Small intestine (tissue), 7 donors: ENCODE measurements around the gene GALNT12. TPM values are rescaled to one million over a fixed set of nuclear protein-coding genes. Genes with fewer than 3 reads are reported as not detected.

Source experiments
- DNase-seq, 2 donors: peaks; one replicate each; pipeline versions ENCODE4 v3.0.0 to v3.0.0-alpha.2; 2013
- FAIRE-seq: peaks from 2 replicates; lab custom pipeline; 2012; peaks lifted over from hg19 to GRCh38; lab: Jason Lieb, UNC
- H3K27ac ChIP-seq, 3 donors: one replicate each; pipeline ENCODE4 v1.5.1; 2013; ENCODE audit warnings: low read length in 2 of 3, mild to moderate bottlenecking in 2 of 3, control low read depth in 1 of 3, inconsistent platforms in 1 of 3, low read depth in 1 of 3, moderate library complexity in 1 of 3
- H3K27me3 ChIP-seq, 3 donors: one replicate each; pipeline ENCODE4 v1.6.1; 2013; ENCODE audit warnings: low read length in 3 of 3, inconsistent platforms in 1 of 3; ENCODE audit not compliant: control insufficient read depth in 3 of 3, insufficient read depth in 3 of 3
- H3K36me3 ChIP-seq, 3 donors: one replicate each; pipeline ENCODE4 v1.6.1; 2013; ENCODE audit warnings: low read length in 3 of 3, inconsistent platforms in 1 of 3, low read depth in 1 of 3, mild to moderate bottlenecking in 1 of 3, moderate library complexity in 1 of 3; ENCODE audit not compliant: control insufficient read depth in 3 of 3, insufficient read depth in 2 of 3
- H3K4me1 ChIP-seq, 3 donors: one replicate each; pipeline ENCODE4 v1.6.1; 2013; ENCODE audit warnings: low read length in 2 of 3, inconsistent platforms in 1 of 3, low read depth in 1 of 3, mild to moderate bottlenecking in 1 of 3, moderate library complexity in 1 of 3; ENCODE audit not compliant: control insufficient read depth in 3 of 3, insufficient read depth in 2 of 3
- H3K4me3 ChIP-seq, 3 donors: one replicate each; pipeline ENCODE4 v1.5.1; 2013; ENCODE audit warnings: low read length in 3 of 3, control low read depth in 1 of 3, inconsistent platforms in 1 of 3, low read depth in 1 of 3, mild to moderate bottlenecking in 1 of 3, moderate library complexity in 1 of 3
- H3K9me3 ChIP-seq, 2 donors: one replicate each; pipeline ENCODE4 v1.6.1; 2013; ENCODE audit warnings: low read depth in 1 of 2, low read length in 1 of 2; ENCODE audit not compliant: control insufficient read depth in 2 of 2, insufficient read depth in 1 of 2
- WGBS, 3 donors: extraction: QIAGEN DNeasy Blood & Tissue Kit; methylation state at CpG; one replicate each; pipeline ENCODE4 v1.1.7; 2013; 5-methylcytosine and 5-hydroxymethylcytosine counted together
- polyA plus RNA-seq, 4 donors: library from polyadenylated mRNA; stranded (reverse) in 3 of 4; unstranded in 1 of 4; fragments of 200-250 nt in 3 of 4; fragments of 120-200 nt in 1 of 4; gene quantifications; one replicate each; pipeline versions ENCODE4 v1.2.1 to v1.2.3, GENCODE V29; 2013
- donor health status: healthy with polysubstance abuse.
- donor health status: control.
- donor health status: control.
- donor health status: Bipolar disorder and iron deficiency.
- donor health status: healthy.

GALNT12 gene
- polyA plus RNA-seq, 4 donors, result 7.8 to 47.1 (median 17.7) TPM

DNA sequence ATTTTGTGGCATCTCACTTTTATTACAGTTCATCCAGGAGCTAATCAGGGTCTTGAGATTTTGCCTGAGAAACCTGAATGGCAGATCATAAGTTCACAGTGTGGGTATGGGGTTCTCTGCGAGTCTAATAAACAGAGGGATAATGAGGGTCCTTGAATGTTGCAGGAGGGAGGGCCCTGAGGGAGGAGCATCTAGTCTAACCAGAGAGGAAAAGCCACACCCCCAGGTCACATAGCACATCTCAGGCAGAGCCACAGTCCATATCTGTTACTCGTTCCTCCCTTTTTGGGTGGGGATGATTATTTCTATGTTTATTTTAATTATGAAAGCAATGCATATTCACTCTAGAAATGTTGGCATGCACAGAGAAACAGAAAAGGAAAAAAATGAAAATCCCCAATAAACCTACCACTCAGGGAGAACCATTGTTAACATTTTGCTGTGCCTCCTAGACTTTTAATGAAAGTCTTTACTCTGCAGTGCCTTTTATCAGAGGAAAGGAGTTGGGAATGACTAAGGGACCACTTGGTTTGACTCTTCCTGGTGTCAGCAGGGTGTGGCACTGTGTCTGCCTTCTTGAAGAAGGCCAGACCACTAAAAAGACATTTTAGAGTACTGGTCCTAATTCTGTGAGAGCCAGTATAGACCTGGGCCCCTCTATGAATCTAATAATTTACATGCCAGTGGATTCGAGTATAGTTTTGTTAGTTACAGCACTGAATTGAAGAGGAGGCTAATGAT lies 2.8 kb downstream of the GALNT12 start:
- Histone ChIP-seq H3K9me3 (no peaks in the 10 kb centered on the region), H3K36me3 (no peaks in the 10 kb centered on the region), H3K4me1 (peaks cover 0 to 46% (median 14%) of the 10 kb centered on the region in 3 donors), H3K27ac (peak overlapping the region in 2 of 3 donors; percentile 57 to 88), H3K27me3 (no peaks in the 10 kb centered on the region), H3K4me3 (no peak overlapping the region)
- 40 to 63% (median 46%) methylated on average over 3 of the region's 3 CpGs for WGBS, 3 donors
- FAIRE-seq (no peak), DNase-seq (peak in 1 of 2 donors; percentile 20)

DNA sequence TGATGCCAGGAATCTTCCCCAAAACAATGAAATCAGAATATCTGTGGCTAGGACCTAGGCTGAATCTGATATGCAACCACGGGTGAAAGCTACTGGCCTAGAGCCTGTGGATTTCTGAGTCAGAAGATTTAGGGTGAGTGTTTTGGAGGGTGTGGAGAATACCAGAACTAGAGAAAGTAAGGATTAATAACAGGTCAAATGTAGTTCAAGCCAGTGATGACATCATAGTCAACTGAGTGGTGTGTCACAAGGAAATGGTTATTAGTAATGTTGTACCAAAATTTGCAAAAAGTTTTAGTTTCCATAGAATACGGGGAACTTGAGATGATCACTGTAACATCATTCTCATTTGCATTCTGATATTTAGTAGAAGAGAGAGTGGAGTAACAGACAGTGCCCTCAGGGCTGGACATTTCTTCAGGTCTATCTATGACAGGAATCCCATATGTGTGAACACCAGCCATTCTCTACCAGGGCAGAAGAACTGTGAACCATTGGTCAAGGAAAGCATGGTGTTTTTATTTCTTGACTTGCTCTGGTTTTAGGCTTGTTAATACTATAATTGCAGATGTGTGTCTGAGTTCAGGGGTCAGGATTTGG lies 3.7 kb downstream of the GALNT12 start:
- Histone ChIP-seq H3K27me3 (no peaks in the 10 kb centered on the region), H3K27ac (no peak overlapping the region), H3K9me3 (no peaks in the 10 kb centered on the region), H3K4me3 (no peak overlapping the region), H3K4me1 (peaks cover 0 to 39% (median 11%) of the 10 kb centered on the region in 3 donors), H3K36me3 (no peaks in the 10 kb centered on the region)
- DNase-seq (no peak), FAIRE-seq (no peak)
- whole genome bisulfite sequencing, 3 donors, result 36 to 76% (median 67%) methylated on average over 2 of the region's 2 CpGs

DNA sequence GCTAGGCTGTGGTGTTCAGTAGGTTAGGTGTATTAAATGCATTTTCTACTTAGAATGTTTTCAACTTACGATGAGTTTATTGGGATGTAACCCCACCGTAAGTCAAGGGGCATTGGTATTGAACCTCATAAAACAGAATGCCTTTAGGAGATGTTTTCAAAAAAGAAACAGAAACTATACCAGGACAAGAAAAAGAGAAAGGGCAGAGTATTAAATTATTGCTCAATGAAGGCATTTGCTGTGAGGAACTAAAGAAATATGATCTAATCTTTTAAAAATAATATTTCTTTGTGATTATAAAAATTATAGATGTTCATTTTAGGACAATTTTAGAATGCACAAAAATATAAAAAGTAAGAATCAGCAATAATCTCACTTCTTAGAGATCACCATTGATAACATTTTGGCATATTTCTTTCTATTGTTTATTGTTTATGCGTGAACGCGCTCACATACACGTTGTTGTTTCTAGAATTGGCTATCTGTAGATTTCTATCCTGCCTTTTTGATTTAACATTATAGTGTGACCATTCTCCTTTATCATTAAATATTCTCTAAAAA lies 8.0 kb downstream of the GALNT12 start:
- no peak overlapping the region for H3K4me3 ChIP-seq
- no peak for DNase-seq
- no peaks in the 10 kb centered on the region for H3K27me3 ChIP-seq
- 82 to 90% (median 82%) methylated on average over 6 of the region's 6 CpGs for WGBS, 3 donors
- peaks cover 0 to 4% (median 0%) of the 10 kb centered on the region in 3 donors for H3K4me1 ChIP-seq
- no peak for FAIRE-seq
- H3K27ac ChIP-seq, result no peak overlapping the region
- peaks cover 0 to 9% (median 0%) of the 10 kb centered on the region in 3 donors for H3K36me3 ChIP-seq
- H3K9me3 ChIP-seq, result peaks cover 0 to 12% of the 10 kb centered on the region in 2 donors

- FAIRE-seq (no peak), DNase-seq (peak in 1 of 2 donors; percentile 64)
- H3K4me1 ChIP-seq, result no peaks in the 10 kb centered on the region
- 58 to 77% (median 76%) methylated on average over 2 of the region's 2 CpGs for WGBS, 3 donors
- H3K27me3 ChIP-seq, result no peaks in the 10 kb centered on the region
- no peak overlapping the region for H3K27ac ChIP-seq
- no peak overlapping the region for H3K4me3 ChIP-seq
- peaks cover 0 to 19% (median 0%) of the 10 kb centered on the region in 3 donors for H3K36me3 ChIP-seq
- peaks cover 0 to 12% of the 10 kb centered on the region in 2 donors for H3K9me3 ChIP-seq
These were observed 11.3 kb downstream of the GALNT12 start for GRCh38 chr9:98818764-98819163.

DNA sequence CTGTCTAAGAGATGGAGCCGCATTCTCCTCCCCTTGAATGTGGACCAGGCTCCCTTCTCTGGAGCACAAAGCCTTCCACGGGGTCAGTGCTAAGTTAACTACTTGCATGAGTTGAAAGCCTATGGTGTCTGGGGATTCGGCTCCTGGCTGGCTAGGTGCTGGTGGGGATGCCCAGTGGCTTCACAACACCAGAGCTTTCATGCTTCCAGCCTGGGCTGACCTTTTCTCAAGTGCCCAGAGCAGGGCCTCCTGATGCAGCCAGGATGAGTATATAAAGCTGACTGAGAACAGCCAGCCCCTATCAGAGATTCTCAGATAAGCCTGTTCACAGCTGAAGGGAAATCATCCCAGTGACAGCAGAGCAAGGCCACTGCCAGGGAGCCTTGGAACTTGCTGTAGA lies 11.8 kb downstream of the GALNT12 start:
- H3K27ac ChIP-seq, result no peak overlapping the region
- peaks cover 0 to 23% (median 0%) of the 10 kb centered on the region in 3 donors for H3K36me3 ChIP-seq
- DNase-seq, result no peak
- no peaks in the 10 kb centered on the region for H3K4me1 ChIP-seq
- peaks cover 0 to 13% of the 10 kb centered on the region in 2 donors for H3K9me3 ChIP-seq
- no peaks in the 10 kb centered on the region for H3K27me3 ChIP-seq
- WGBS, 3 donors, result 93 to 98% (median 94%) methylated on average over 3 of the region's 3 CpGs
- no peak overlapping the region for H3K4me3 ChIP-seq
- no peak for FAIRE-seq

GRCh38 chr9:98821831-98822230 lies 14.4 kb downstream of the GALNT12 start:
- Histone ChIP-seq H3K36me3 (peaks cover 0 to 40% (median 0%) of the 10 kb centered on the region in 3 donors), H3K4me1 (no peaks in the 10 kb centered on the region), H3K27me3 (no peaks in the 10 kb centered on the region), H3K27ac (no peak overlapping the region), H3K9me3 (peaks cover 0 to 14% of the 10 kb centered on the region in 2 donors), H3K4me3 (no peak overlapping the region)
- FAIRE-seq (no peak), DNase-seq (no peak)
- WGBS, 3 donors, result 94 to 98% (median 95%) methylated on average over 2 of the region's 2 CpGs

DNA sequence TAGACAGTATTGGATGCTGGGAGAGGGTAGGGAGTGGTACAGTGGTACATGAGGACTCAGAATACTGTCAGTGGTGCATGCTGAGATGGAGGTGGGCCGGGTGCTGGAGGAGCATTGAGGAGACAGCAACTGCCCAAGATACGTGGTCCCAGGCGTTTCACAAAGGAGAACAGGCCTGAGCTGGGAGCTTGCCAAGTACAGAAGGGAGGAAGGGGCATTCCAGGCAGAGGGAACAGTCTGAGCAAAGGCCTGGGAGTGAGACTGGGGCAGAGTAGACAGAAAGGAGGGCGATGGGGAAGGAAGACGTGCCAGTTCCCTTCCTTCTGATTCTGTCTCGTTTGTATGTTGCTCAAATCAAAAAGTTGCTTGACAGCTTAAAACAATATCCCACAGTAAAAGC lies 15.2 kb downstream of the GALNT12 start:
- H3K9me3 ChIP-seq, result peaks cover 0 to 14% of the 10 kb centered on the region in 2 donors
- H3K27ac ChIP-seq, result no peak overlapping the region
- no peak overlapping the region for H3K4me3 ChIP-seq
- H3K4me1 ChIP-seq, result no peaks in the 10 kb centered on the region
- WGBS, 3 donors, result 90 to 94% (median 94%) methylated on average over 6 of the region's 6 CpGs
- DNase-seq (no peak), FAIRE-seq (no peak)
- H3K36me3 ChIP-seq, result peaks cover 0 to 46% (median 0%) of the 10 kb centered on the region in 3 donors
- H3K27me3 ChIP-seq, result no peaks in the 10 kb centered on the region

DNA sequence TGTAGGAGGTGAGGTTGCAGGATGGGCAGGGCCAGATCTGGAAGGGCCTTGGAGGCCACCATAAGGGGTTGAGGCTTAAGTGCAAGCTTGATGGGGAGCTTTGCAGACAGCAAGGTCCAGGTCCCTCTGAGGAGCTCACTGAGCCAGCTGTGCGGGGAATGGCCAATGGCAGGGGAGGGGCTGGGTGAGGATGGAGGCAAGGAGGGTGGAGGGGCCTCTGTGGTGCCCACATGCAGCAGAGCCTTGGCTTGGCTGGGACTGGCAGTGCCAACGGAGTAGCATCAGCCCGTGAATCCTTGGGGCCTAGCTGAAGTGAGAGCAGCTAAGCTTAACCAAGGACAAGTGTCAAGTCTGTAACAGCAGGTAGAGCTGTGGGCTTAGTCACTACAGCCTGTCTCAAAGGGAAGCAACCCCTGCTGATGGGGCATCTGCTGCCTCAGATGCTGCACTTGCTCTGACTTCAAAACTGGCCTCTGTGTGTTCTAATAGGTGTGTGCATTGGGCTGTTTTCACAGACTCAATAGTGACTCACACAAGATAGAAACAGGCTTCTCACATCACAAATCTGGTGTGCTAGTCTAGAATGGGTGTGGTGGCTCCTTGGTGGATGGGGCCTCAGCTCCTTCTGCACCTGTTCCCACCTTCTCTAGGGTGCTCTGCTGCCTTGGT lies 16.3 kb downstream of the GALNT12 start:
- FAIRE-seq, result no peak
- H3K36me3 ChIP-seq, result peaks cover 0 to 49% (median 0%) of the 10 kb centered on the region in 3 donors
- no peak for DNase-seq
- peaks cover 0 to 10% of the 10 kb centered on the region in 2 donors for H3K9me3 ChIP-seq
- no peak overlapping the region for H3K27ac ChIP-seq
- 97 to 98% (median 98%) methylated on average over 3 of the region's 3 CpGs for WGBS, 3 donors
- H3K4me1 ChIP-seq, result no peaks in the 10 kb centered on the region
- no peak overlapping the region for H3K4me3 ChIP-seq
- no peaks in the 10 kb centered on the region for H3K27me3 ChIP-seq
